SK-N-SH (cell line): ENCODE data around the gene METTL15. TPM values are rescaled to one million over a fixed set of nuclear protein-coding genes. Genes with fewer than 3 reads are reported as not detected.

Experiments
- CTCF ChIA-PET: fragments of 300-600, 350-600 bp; formaldehyde crosslinking; extraction: SDS; loops from one replicate; lab custom pipeline; 2021; lab: Yijun Ruan, JAX
- POLR2A ChIA-PET: fragments of 350-600 bp; sonication (Branson Sonifier 250); formaldehyde crosslinking; extraction: SDS; loops from one replicate; lab custom pipeline; 2020; ENCODE audit warnings: antibody characterized with exemption, inconsistent platforms; lab: Yijun Ruan, JAX
- DNase-seq: peaks from one replicate; pipeline ENCODE4 v3.0.0; 2012
- H2AFZ ChIP-seq: fragments of 200-600 bp; sonication (generic); 2 replicates; pipeline ENCODE4 v1.8.1; 2016; ENCODE audit warnings: antibody characterized with exemption, mild to moderate bottlenecking, low read depth
- H3F3A ChIP-seq: fragments of 200-600 bp; sonication (generic); replicated peaks from 2 replicates; pipeline ENCODE3; 2016; ENCODE audit warnings: antibody characterized with exemption, mild to moderate bottlenecking; ENCODE audit not compliant: insufficient read depth
- H3K27ac ChIP-seq, 2 experiments: fragments of 200-500 bp in 1 of 2; fragments of 200-600 bp in 1 of 2; sonication (Bioruptor generic) in 1 of 2; sonication (generic), shearing (Covaris generic) in 1 of 2; 2 replicates each; pipeline versions ENCODE4 v1.5.1 to v1.6.1; 2014 to 2016; ENCODE audit warnings: low read depth in 2 of 2, inconsistent platforms in 1 of 2, low read length in 1 of 2, mild to moderate bottlenecking in 1 of 2, mixed read lengths in 1 of 2
- H3K27me3 ChIP-seq: fragments of 200-600 bp; sonication (generic), shearing (Covaris generic); 2 replicates; pipeline ENCODE4 v1.6.1; 2016; ENCODE audit warnings: mixed run types; ENCODE audit not compliant: insufficient read depth
- H3K36me3 ChIP-seq, 2 experiments: fragments of 200-500 bp in 1 of 2; fragments of 200-600 bp in 1 of 2; sonication (Bioruptor generic) in 1 of 2; sonication (generic) in 1 of 2; replicated peaks in 1 of 2; 2 replicates each; pipeline versions ENCODE3 to v1.5.1; 2014 to 2016; ENCODE audit warnings: low read length in 1 of 2, mild to moderate bottlenecking in 1 of 2; ENCODE audit not compliant: insufficient read depth in 2 of 2, control insufficient read depth in 1 of 2
- H3K4me1 ChIP-seq, 2 experiments: fragments of 200-500 bp in 1 of 2; fragments of 200-600 bp in 1 of 2; sonication (Bioruptor generic) in 1 of 2; sonication (generic), shearing (Covaris generic) in 1 of 2; 2 replicates each; pipeline versions ENCODE4 v1.5.1 to v1.6.1; 2014 to 2016; ENCODE audit warnings: low read depth in 1 of 2, low read length in 1 of 2, mixed run types in 1 of 2; ENCODE audit not compliant: insufficient read depth in 2 of 2, control insufficient read depth in 1 of 2
- H3K4me2 ChIP-seq: fragments of 200-600 bp; sonication (generic), shearing (Covaris generic); 2 replicates; pipeline ENCODE4 v1.6.1; 2017; ENCODE audit warnings: mixed run types
- H3K4me3 ChIP-seq, 2 experiments: fragments of 200-500 bp in 1 of 2; fragments of 200-600 bp in 1 of 2; sonication (Bioruptor generic) in 1 of 2; sonication (generic), shearing (Covaris generic) in 1 of 2; 2 replicates each; pipeline versions ENCODE4 v1.5.1 to v1.8.1; 2014 to 2016; ENCODE audit warnings: low read depth in 2 of 2, inconsistent platforms in 1 of 2, low read length in 1 of 2, mild to moderate bottlenecking in 1 of 2, mixed read lengths in 1 of 2, moderate library complexity in 1 of 2
- H3K79me2 ChIP-seq: fragments of 200-600 bp; sonication (generic); 2 replicates; pipeline ENCODE4 v1.8.1; 2017; ENCODE audit warnings: mild to moderate bottlenecking; ENCODE audit not compliant: insufficient read depth
- H3K9ac ChIP-seq: fragments of 200-600 bp; sonication (generic); 2 replicates; pipeline ENCODE4 v1.6.1; 2017; ENCODE audit warnings: mixed run types
- H3K9me2 ChIP-seq: fragments of 200-600 bp; sonication (generic); 2 replicates; pipeline ENCODE4 v1.6.1; 2017; ENCODE audit warnings: mixed run types
- H3K9me3 ChIP-seq: fragments of 200-600 bp; sonication (generic); 2 replicates; pipeline ENCODE4 v1.6.1; 2017; ENCODE audit warnings: mixed run types, mild to moderate bottlenecking, moderate library complexity
- H4K20me1 ChIP-seq: fragments of 200-600 bp; sonication (generic); 2 replicates; pipeline ENCODE4 v1.6.1; 2017; ENCODE audit warnings: mild to moderate bottlenecking, mixed run types; ENCODE audit not compliant: insufficient read depth
- FOXJ3 ChIP-seq: sonication (generic); formaldehyde crosslinking; IDR thresholded peaks from 2 replicates; pipeline ENCODE4 v1.5.1; 2020; ENCODE audit warnings: mild to moderate bottlenecking, missing genetic modification reagents
- FOXM1 ChIP-seq: IDR thresholded peaks from 2 replicates; pipeline ENCODE4 v1.4.0; 2012; ENCODE audit warnings: low read depth, mild to moderate bottlenecking
- GABPA ChIP-seq: IDR thresholded peaks from 2 replicates; pipeline ENCODE4 v1.4.0; 2012; ENCODE audit warnings: low read depth, mild to moderate bottlenecking
- IRF3 ChIP-seq: fragments of 150-350 bp; IDR thresholded peaks from 2 replicates; pipeline ENCODE4 v1.6.1; 2016; ENCODE audit warnings: mild to moderate bottlenecking, low read depth, low read length
- MEF2A ChIP-seq: IDR thresholded peaks from 2 replicates; pipeline ENCODE4 v1.4.0; 2012; ENCODE audit warnings: low read depth, borderline replicate concordance
- MXI1 ChIP-seq: IDR thresholded peaks from 2 replicates; pipeline ENCODE4 v1.6.1; 2012; ENCODE audit warnings: mild to moderate bottlenecking, low read depth, low read length, improper control_type of control experiment
- NRF1 ChIP-seq: IDR thresholded peaks from 2 replicates; pipeline ENCODE4 v1.6.1; 2012; ENCODE audit warnings: low read depth, mild to moderate bottlenecking, low read length
- PBX3 ChIP-seq: IDR thresholded peaks from 2 replicates; pipeline ENCODE4; 2012
- POLR2AphosphoS5 ChIP-seq: IDR thresholded peaks from 2 replicates; pipeline ENCODE4 v1.6.1; 2012; ENCODE audit warnings: low read depth, low read length
- RAD21 ChIP-seq: IDR thresholded peaks from 2 replicates; pipeline ENCODE4 v1.6.1; 2012; ENCODE audit warnings: mild to moderate bottlenecking, low read length
- RCOR1 ChIP-seq: fragments of 150-350 bp; IDR thresholded peaks from 2 replicates; pipeline ENCODE4 v1.6.1; 2017; ENCODE audit warnings: antibody characterized with exemption, low read length
- REST ChIP-seq: IDR thresholded peaks from 2 replicates; pipeline ENCODE4 v1.6.1; 2012; ENCODE audit warnings: mild to moderate bottlenecking, low read depth, low read length, moderate library complexity
- RFX5 ChIP-seq: IDR thresholded peaks from 2 replicates; pipeline ENCODE4 v1.6.1; 2012; ENCODE audit warnings: mild to moderate bottlenecking, improper control_type of control experiment, low read length
- RXRA ChIP-seq: IDR thresholded peaks from 2 replicates; pipeline ENCODE4 v1.4.0; 2012; ENCODE audit warnings: low read depth, mild to moderate bottlenecking, borderline replicate concordance
- SMC3 ChIP-seq: IDR thresholded peaks from 2 replicates; pipeline ENCODE4 v1.6.1; 2012; ENCODE audit warnings: low read depth, low read length, improper control_type of control experiment
- TAF1 ChIP-seq: IDR thresholded peaks from 2 replicates; pipeline ENCODE4 v1.6.1; 2012; ENCODE audit warnings: low read depth, mild to moderate bottlenecking, low read length, moderate library complexity, borderline replicate concordance
- WGBS: methylation state at CpG from one replicate; pipeline ENCODE4 v1.1.6; 2017; ENCODE audit warnings: low lambda C conversion rate; 5-methylcytosine and 5-hydroxymethylcytosine counted together
- polyA plus RNA-seq, 3 experiments: library from polyadenylated mRNA; depleted of rRNA; stranded (reverse); fragments of >200 nt; gene quantifications; 2 replicates each; pipeline ENCODE4 v1.2.3, GENCODE V29; 2012
- TF ChIP-seq, protein P1 (sequence below): fragments of 200-600 bp; sonication (generic); IDR thresholded peaks from 2 replicates; pipeline ENCODE4 v1.6.1; 2017; ENCODE audit warnings: antibody characterized with exemption, mild to moderate bottlenecking, moderate library complexity
- TF ChIP-seq, protein P2 (sequence below): IDR thresholded peaks from 2 replicates; pipeline ENCODE4 v1.4.0; 2012; ENCODE audit warnings: low read depth, borderline replicate concordance
- TF ChIP-seq, protein P3 (sequence below): IDR thresholded peaks from 2 replicates; pipeline ENCODE4 v1.4.0; 2012; ENCODE audit warnings: low read depth
- TF ChIP-seq, protein P4 (sequence below): IDR thresholded peaks from 2 replicates; pipeline ENCODE4 v1.4.0; 2012; ENCODE audit warnings: low read depth, borderline replicate concordance

Gene METTL15
- polyA plus RNA-seq, 1 of the 3 experiments (the other 2 are of a cell fraction): 4.7 TPM

DNA sequence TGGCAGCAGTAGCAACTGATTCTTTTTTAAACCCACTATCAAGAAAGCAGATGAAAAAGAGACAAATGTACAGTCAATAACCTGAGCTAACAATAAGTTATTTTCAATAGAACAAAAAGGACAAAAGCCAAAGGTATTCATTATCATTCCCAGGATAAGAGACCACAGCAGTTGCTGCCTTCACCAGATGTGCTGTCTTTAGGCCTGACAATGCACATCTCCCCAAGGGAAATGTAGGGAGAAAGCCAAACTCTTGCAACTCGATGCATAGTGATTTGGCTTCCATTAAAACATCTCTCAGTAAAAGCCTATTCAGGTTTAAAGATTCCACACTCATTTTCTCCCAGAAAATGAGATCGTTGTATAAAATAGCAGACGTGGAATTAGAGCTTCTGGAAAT is 210.7 kb downstream of the METTL15 start:
- Histone ChIP-seq H3K4me3 (no peak overlapping the region), H3K79me2 (no peaks in the 10 kb centered on the region), H3K27ac (no peak overlapping the region), H3K36me3 (peaks cover 8% of the 10 kb centered on the region in 2 experiments), H3K9me2 (no peaks in the 10 kb centered on the region), H3K9ac (no peak overlapping the region), H3K4me1 (no peaks in the 10 kb centered on the region), H2AFZ (no peak overlapping the region), H3F3A (no peaks in the 10 kb centered on the region), H3K27me3 (no peaks in the 10 kb centered on the region), H3K9me3 (no peaks in the 10 kb centered on the region), H4K20me1 (no peaks in the 10 kb centered on the region)
- WGBS: 79% methylated on average over 3 of the region's 3 CpGs
- ChIA-PET CTCF (interaction anchor here (1.3 kb wide), 1 partner anchor 210 kb away, joined by 4 read pairs; no protein-coding TSS in a partner anchor), POLR2A (no interaction called here)
- no peak for DNase-seq
- TF ChIP-seq RAD21 (no peak), TAF1 (no peak), REST (no peak), PBX3 (no peak), NRF1 (no peak), IRF3 (no peak), POLR2AphosphoS5 (no peak), MXI1 (no peak), RXRA (no peak), SMC3 (no peak), FOXM1 (no peak), RCOR1 (no peak), GABPA (no peak), FOXJ3 (CRISPR knock-in tag) (no peak), RFX5 (no peak), MEF2A (no peak)
- TF ChIP-seq, protein P1, sequence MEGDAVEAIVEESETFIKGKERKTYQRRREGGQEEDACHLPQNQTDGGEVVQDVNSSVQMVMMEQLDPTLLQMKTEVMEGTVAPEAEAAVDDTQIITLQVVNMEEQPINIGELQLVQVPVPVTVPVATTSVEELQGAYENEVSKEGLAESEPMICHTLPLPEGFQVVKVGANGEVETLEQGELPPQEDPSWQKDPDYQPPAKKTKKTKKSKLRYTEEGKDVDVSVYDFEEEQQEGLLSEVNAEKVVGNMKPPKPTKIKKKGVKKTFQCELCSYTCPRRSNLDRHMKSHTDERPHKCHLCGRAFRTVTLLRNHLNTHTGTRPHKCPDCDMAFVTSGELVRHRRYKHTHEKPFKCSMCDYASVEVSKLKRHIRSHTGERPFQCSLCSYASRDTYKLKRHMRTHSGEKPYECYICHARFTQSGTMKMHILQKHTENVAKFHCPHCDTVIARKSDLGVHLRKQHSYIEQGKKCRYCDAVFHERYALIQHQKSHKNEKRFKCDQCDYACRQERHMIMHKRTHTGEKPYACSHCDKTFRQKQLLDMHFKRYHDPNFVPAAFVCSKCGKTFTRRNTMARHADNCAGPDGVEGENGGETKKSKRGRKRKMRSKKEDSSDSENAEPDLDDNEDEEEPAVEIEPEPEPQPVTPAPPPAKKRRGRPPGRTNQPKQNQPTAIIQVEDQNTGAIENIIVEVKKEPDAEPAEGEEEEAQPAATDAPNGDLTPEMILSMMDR: no peak
- TF ChIP-seq, protein P2, sequence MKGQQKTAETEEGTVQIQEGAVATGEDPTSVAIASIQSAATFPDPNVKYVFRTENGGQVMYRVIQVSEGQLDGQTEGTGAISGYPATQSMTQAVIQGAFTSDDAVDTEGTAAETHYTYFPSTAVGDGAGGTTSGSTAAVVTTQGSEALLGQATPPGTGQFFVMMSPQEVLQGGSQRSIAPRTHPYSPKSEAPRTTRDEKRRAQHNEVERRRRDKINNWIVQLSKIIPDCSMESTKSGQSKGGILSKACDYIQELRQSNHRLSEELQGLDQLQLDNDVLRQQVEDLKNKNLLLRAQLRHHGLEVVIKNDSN: no peak
- TF ChIP-seq, protein P3, sequence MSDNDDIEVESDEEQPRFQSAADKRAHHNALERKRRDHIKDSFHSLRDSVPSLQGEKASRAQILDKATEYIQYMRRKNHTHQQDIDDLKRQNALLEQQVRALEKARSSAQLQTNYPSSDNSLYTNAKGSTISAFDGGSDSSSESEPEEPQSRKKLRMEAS: no peak
- TF ChIP-seq, protein P4, sequence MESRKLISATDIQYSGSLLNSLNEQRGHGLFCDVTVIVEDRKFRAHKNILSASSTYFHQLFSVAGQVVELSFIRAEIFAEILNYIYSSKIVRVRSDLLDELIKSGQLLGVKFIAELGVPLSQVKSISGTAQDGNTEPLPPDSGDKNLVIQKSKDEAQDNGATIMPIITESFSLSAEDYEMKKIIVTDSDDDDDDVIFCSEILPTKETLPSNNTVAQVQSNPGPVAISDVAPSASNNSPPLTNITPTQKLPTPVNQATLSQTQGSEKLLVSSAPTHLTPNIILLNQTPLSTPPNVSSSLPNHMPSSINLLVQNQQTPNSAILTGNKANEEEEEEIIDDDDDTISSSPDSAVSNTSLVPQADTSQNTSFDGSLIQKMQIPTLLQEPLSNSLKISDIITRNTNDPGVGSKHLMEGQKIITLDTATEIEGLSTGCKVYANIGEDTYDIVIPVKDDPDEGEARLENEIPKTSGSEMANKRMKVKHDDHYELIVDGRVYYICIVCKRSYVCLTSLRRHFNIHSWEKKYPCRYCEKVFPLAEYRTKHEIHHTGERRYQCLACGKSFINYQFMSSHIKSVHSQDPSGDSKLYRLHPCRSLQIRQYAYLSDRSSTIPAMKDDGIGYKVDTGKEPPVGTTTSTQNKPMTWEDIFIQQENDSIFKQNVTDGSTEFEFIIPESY: no peak
- TF ChIP-seq, all 33 proteins: peak for 0
- no peak overlapping the region for H3K4me2 ChIP-seq
